WTC11 (cell line): ENCODE data around the gene FRYL.

ENCODE experiments used
- CTCF ChIP-seq: fragments of 200-600 bp; IDR thresholded peaks from 2 replicates; pipeline ENCODE4 v1.8.0; 2022; ENCODE audit warnings: antibody characterized with exemption
- SMAD3 ChIP-seq: sonication (generic); formaldehyde crosslinking; IDR thresholded peaks from 2 replicates; pipeline ENCODE4 v1.8.0; 2022; ENCODE audit warnings: missing genetic modification reagents, mild to moderate bottlenecking, borderline replicate concordance
- ZBTB21 ChIP-seq: sonication (generic); formaldehyde crosslinking; IDR thresholded peaks from 2 replicates; pipeline ENCODE4 v1.8.1; 2023; ENCODE audit warnings: mild to moderate bottlenecking, missing genetic modification reagents, borderline replicate concordance

- TF ChIP-seq CTCF (no peak), ZBTB21 (CRISPR knock-in tag) (no peak), SMAD3 (no peak)
Observed at GRCh38 chr4:48748949-48749596, 31.0 kb downstream of the FRYL start.
